Pancreas (tissue), 10 donors: ENCODE data around the gene PSTPIP2. TPM values are rescaled to one million over a fixed set of nuclear protein-coding genes. Genes with fewer than 3 reads are reported as not detected.
A peak's percentile ranks its signal among the peaks of the same experiment; 100 is the strongest.
"Not testable (repeated sequence)": the region's sequence is repeated elsewhere in the genome, so short reads cannot be mapped to it uniquely, and the experiment has no call there.

ENCODE experiments used
- ATAC-seq, 4 donors: fragments of 200-7000 bp; cut with Tn5 transposase; one replicate each; pipeline versions ENCODE4 v1.8.0 to v1.9.1; 2020; ENCODE audit warnings: mild to moderate bottlenecking in 4 of 4, moderate library complexity in 4 of 4
- DNase-seq, 6 donors: peaks; one replicate each; pipeline ENCODE4 v3.0.0-alpha.2; 2020
- FAIRE-seq: peaks from 2 replicates; lab custom pipeline; 2012; peaks lifted over from hg19 to GRCh38; lab: Jason Lieb, UNC
- H3K27ac ChIP-seq, 4 donors: fragments of 200-600 bp; sonication (generic); 1 replicate in 3 of 4; 2 replicates in 1 of 4; pipeline versions ENCODE4 v1.5.0 to v1.8.0; 2020
- H3K27me3 ChIP-seq, 4 donors: fragments of 200-600 bp; one replicate each; pipeline ENCODE4 v1.8.0; 2021
- H3K36me3 ChIP-seq, 3 donors: fragments of 200-600 bp; sonication (generic) in 1 of 3; one replicate each; pipeline versions ENCODE4 v1.5.0 to v1.8.0; 2020 to 2021
- H3K4me1 ChIP-seq, 3 donors: fragments of 200-600 bp; one replicate each; pipeline ENCODE4 v1.8.0; 2021
- H3K4me3 ChIP-seq, 4 donors: fragments of 200-600 bp; sonication (generic) in 2 of 4; one replicate each; pipeline versions ENCODE4 v1.5.0 to v1.8.0; 2020 to 2021
- H3K9me3 ChIP-seq, 4 donors: fragments of 200-600 bp; one replicate each; pipeline ENCODE4 v1.8.0; 2021
- WGBS, 2 donors: extraction: QIAGEN DNeasy Blood & Tissue Kit; methylation state at CpG; one replicate each; pipeline ENCODE4 v1.1.7; 2013; 5-methylcytosine and 5-hydroxymethylcytosine counted together
- intact Hi-C, 3 donors: fragments of 100-400 bp; cut with DNase I; formaldehyde crosslinking; loops; one replicate each; pipeline versions ENCODE4 v1.11.1 to v1.14.2; 2022
- polyA plus RNA-seq, 2 donors: library from polyadenylated mRNA; stranded (reverse); fragments of 200-250 nt; gene quantifications; one replicate each; pipeline ENCODE4 v1.2.3, GENCODE V29; 2013
- total RNA-seq, 6 donors: library from RNA; stranded (reverse); fragmentation: NEBNext Ultra II Directional in 4 of 6; extraction: Animal tissue kit (Norgen Biotek cat#: 25700) in 4 of 6; gene quantifications; one replicate each; pipeline versions ENCODE4 v1.2.1 to v1.2.4, GENCODE V29; 2021 to 2023
- TF ChIP-seq, protein P1 (sequence below), 4 donors: fragments of 200-600 bp; sonication (generic) in 3 of 4; IDR thresholded peaks; one replicate each; pipeline versions ENCODE4 v1.5.0 to v1.8.0; 2021; ENCODE audit warnings: antibody characterized with exemption in 4 of 4
- donor health status: healthy with polysubstance abuse.
- donor health status: DM: no; HTN: no; CAD: no; lungs with moderate emphysema.
- donor health status: DM: no; HTN: no; CAD: no.
- donor health status: control.
- donor health status: control.
- donor health status: Bipolar disorder and iron deficiency.
- donor health status: DM: yes; HTN: yes; CAD: no.
- donor health status: DM: no; HTN: no; CAD: no.
- donor health status: DM: no; HTN: no; CAD: no.
- donor health status: DM: yes; HTN: yes; CAD: no.

Gene PSTPIP2
- total and polyA plus RNA-seq, 8 donors: 2.0 to 8.5 (median 2.4) TPM

DNA sequence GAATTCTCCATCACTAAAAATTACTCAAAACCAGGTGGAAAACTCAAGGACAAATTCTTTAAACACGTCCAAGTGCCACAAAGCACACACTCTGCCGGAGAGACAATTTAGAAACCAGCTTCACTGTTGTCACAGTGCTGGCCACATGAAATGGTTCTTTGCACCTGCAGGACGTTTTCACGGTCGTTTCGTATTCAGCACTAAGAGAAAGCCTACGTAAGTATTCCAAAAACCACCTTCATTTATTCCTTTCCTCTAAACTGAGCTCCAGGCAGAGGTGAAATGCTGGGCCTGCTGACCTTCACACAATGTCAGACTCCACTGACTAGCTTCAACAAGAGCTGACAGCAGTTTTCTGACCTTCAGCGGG is 25.4 kb upstream of the PSTPIP2 start:
- Histone ChIP-seq H3K27me3 (no peaks in the 10 kb centered on the region), H3K9me3 (no peaks in the 10 kb centered on the region), H3K4me3 (peak overlapping the region; percentile 72 to 99 (median 85)), H3K27ac (peak overlapping the region; percentile 61 to 92 (median 86)), H3K4me1 (peaks cover 0 to 9% (median 5%) of the 10 kb centered on the region in 3 donors), H3K36me3 (peaks cover 0 to 13% (median 0%) of the 10 kb centered on the region in 3 donors)
- WGBS, 2 donors: 0% methylated on average over 8 of the region's 8 CpGs
- no peak for DNase-seq
- intact Hi-C loops: no loop called here
- peak in 2 of 4 donors; percentile 30 to 44 for ATAC-seq
- FAIRE-seq: no peak
- TF ChIP-seq, protein P1, sequence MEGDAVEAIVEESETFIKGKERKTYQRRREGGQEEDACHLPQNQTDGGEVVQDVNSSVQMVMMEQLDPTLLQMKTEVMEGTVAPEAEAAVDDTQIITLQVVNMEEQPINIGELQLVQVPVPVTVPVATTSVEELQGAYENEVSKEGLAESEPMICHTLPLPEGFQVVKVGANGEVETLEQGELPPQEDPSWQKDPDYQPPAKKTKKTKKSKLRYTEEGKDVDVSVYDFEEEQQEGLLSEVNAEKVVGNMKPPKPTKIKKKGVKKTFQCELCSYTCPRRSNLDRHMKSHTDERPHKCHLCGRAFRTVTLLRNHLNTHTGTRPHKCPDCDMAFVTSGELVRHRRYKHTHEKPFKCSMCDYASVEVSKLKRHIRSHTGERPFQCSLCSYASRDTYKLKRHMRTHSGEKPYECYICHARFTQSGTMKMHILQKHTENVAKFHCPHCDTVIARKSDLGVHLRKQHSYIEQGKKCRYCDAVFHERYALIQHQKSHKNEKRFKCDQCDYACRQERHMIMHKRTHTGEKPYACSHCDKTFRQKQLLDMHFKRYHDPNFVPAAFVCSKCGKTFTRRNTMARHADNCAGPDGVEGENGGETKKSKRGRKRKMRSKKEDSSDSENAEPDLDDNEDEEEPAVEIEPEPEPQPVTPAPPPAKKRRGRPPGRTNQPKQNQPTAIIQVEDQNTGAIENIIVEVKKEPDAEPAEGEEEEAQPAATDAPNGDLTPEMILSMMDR (IDR thresholded peaks at IDR 0.05): no peak

DNA sequence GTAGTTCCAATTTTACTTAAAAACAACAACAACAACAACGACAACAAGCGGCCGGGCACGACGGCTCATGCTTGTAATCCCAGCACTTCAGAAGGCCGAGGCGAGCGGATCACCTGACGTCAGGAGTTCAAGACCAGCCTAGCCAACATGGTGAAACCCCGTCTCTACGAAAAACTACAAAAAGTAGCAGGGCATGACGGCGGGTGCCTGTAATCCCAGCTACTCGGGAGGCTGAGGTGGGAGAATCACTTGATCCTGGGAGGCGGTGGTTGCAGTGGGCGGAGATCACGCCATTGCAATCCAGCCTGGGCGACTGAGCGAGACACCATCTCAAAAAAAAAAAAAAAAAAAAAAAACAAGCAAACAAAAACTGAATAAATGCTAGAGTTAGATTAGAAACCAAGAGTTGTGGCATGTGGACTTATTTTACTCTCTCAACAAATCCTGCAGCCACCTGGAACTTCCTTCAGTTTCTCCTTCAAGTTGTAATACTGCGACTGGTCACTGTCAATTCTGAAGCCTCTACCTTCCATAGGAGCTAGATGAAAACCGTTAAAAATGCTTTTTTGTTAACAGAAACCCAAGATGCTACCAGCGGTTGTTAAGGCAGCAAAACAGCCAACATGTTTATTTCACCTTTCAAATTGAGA is 24.7 kb upstream of the PSTPIP2 start:
- FAIRE-seq: no peak
- H3K36me3 ChIP-seq: peaks cover 0 to 19% (median under 1%) of the 10 kb centered on the region in 3 donors
- intact Hi-C loops: no loop called here
- H3K4me3 ChIP-seq: peak overlapping the region; percentile 72 to 99 (median 85)
- H3K9me3 ChIP-seq: no peaks in the 10 kb centered on the region
- no peaks in the 10 kb centered on the region for H3K27me3 ChIP-seq
- TF ChIP-seq, protein P1 (IDR thresholded peaks at IDR 0.05): no peak
- DNase-seq: no peak
- peak overlapping the region in 3 of 4 donors; percentile 85 to 92 (median 88) for H3K27ac ChIP-seq
- no peak for ATAC-seq
- 19 to 21% methylated on average over 22 of the region's 22 CpGs for WGBS, 2 donors
- H3K4me1 ChIP-seq: peaks cover 0 to 9% (median 5%) of the 10 kb centered on the region in 3 donors

DNA sequence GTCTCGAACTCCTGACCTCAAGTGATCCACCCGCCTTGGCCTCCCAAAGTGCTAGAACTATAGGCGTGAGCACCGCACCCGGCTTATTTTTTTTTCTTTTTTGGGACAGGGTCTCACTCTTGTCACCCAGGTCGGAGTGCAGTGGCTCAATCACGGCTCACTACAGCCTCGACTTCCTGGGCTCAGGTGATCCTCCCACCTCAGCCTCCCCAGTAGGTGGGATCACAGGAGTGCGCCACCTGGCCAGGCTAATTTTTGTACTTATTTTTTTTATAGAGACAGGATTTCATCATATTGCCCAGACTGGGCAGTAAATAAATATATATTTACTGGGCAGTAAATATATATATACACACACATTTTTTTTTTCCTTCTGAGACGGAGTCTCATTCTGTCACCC is 23.5 kb upstream of the PSTPIP2 start:
- TF ChIP-seq, protein P1 (IDR thresholded peaks at IDR 0.05): no peak
- Histone ChIP-seq H3K9me3 (no peaks in the 10 kb centered on the region), H3K36me3 (peaks cover 0 to 32% (median 9%) of the 10 kb centered on the region in 3 donors), H3K4me3 (no peak overlapping the region), H3K27ac (no peak overlapping the region), H3K4me1 (peaks cover 0 to 9% (median 5%) of the 10 kb centered on the region in 3 donors), H3K27me3 (no peaks in the 10 kb centered on the region)
- ATAC-seq (no peak), FAIRE-seq (no peak), DNase-seq (no peak)
- WGBS, 2 donors: 97 to 98% methylated on average over 10 of the region's 10 CpGs
- intact Hi-C loops: no loop called here

DNA sequence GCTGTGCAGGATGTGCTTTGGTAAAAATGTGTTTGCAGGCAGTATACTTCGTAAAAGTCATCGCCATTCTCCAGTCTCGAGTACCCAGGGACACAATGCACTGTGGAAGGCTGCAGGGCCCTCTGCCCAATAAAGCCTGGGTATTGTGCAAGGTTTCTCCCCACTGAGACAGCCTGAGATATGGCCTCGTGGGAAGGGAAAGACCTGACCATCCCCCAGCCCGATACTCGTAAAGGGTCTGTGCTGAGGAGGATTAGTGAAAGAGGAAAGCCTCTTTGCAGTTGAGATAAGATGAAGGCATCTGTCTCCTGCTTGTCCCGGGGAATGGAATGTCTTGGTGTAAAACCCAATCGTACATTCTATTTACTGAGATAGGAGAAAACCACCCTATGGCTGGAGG is 16.4 kb upstream of the PSTPIP2 start:
- H3K36me3 ChIP-seq: peaks cover 19 to 97% (median 66%) of the 10 kb centered on the region in 3 donors
- 82 to 84% methylated on average over 8 of the region's 8 CpGs for WGBS, 2 donors
- intact Hi-C loops, DNase-seq, H3K4me3 ChIP-seq, H3K4me1 ChIP-seq, H3K9me3 ChIP-seq, ATAC-seq, FAIRE-seq, H3K27me3 ChIP-seq, H3K27ac ChIP-seq: not testable (repeated sequence)

DNA sequence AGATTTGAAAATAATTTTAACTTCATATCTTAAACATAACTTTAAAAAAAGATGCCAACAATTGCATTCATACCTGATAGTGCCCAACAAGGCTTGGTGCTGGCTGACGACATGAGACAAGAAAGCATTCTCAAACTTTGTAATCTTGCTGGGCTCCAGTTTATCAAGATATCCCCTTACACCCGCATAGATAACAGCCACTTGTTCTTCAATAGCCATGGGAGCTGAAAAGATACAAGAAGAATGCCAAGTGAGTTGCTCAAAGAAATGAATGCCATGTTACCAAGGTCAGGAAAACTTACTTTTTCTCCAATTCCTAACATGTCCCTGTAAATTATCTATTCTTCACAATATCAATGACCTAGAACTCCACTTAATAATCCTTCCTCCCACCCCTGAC is 12.4 kb upstream of the PSTPIP2 start:
- WGBS, 2 donors: 61 to 70% methylated on average over 2 of the region's 2 CpGs
- intact Hi-C loops: no loop called here
- Histone ChIP-seq H3K27me3 (no peaks in the 10 kb centered on the region), H3K9me3 (no peaks in the 10 kb centered on the region), H3K4me3 (no peak overlapping the region), H3K27ac (no peak overlapping the region), H3K36me3 (peaks cover 16 to 75% (median 57%) of the 10 kb centered on the region in 3 donors), H3K4me1 (no peaks in the 10 kb centered on the region)
- FAIRE-seq: no peak
- TF ChIP-seq, protein P1 (IDR thresholded peaks at IDR 0.05): no peak
- ATAC-seq: no peak
- DNase-seq: no peak
